HG03060 (cell line): ENCODE measurements around the gene ANAPC2.

ENCODE experiments used
- ATAC-seq: cut with Tn5 transposase; IDR thresholded peaks from one replicate; pipeline ENCODE4 v1.9.1; 2021; ENCODE audit warnings: low read depth, moderate number of reproducible peaks; ENCODE audit not compliant: unreplicated experiment

Gene ANAPC2

GRCh38 chr9:137164370-137165249 lies 23.8 kb downstream of the ANAPC2 start:
- no peak for ATAC-seq

- no peak for ATAC-seq
Measured at GRCh38 chr9:137163805-137164204, 24.6 kb downstream of the ANAPC2 start.

- ATAC-seq: no peak
Measured at GRCh38 chr9:137163365-137163715, 25.0 kb downstream of the ANAPC2 start.

- ATAC-seq: no peak
Measured at GRCh38 chr9:137162505-137163364, 25.6 kb downstream of the ANAPC2 start.

- ATAC-seq: no peak
Measured at GRCh38 chr9:137161558-137162486, 26.5 kb downstream of the ANAPC2 start.

GRCh38 chr9:137160716-137161557 lies 27.4 kb downstream of the ANAPC2 start:
- no peak for ATAC-seq

GRCh38 chr9:137160054-137160425 lies 28.3 kb downstream of the ANAPC2 start:
- ATAC-seq: no peak

- no peak for ATAC-seq
Measured at GRCh38 chr9:137159105-137160053, 29.0 kb downstream of the ANAPC2 start.

GRCh38 chr9:137158625-137159024 lies 29.7 kb downstream of the ANAPC2 start:
- no peak for ATAC-seq

GRCh38 chr9:137157618-137158415 lies 30.5 kb downstream of the ANAPC2 start:
- no peak for ATAC-seq

- ATAC-seq: no peak
Measured at GRCh38 chr9:137156567-137157375, 31.6 kb downstream of the ANAPC2 start.

- no peak for ATAC-seq
Measured at GRCh38 chr9:137152844-137153405, 35.4 kb downstream of the ANAPC2 start.

GRCh38 chr9:137150617-137151457 lies 37.5 kb downstream of the ANAPC2 start:
- no peak for ATAC-seq

- no peak for ATAC-seq
Measured at GRCh38 chr9:137149942-137150616, 38.3 kb downstream of the ANAPC2 start.

- ATAC-seq: no peak
Measured at GRCh38 chr9:137149363-137149762, 39.0 kb downstream of the ANAPC2 start.
